SU-DHL-6 (cell line): ENCODE measurements around the gene FHIP1B.

Experiments used
- H2AFZ ChIP-seq: fragments of 200-600 bp; sonication (generic); 2 replicates; pipeline ENCODE4 v1.6.1; 2014; ENCODE audit warnings: low read depth, mild to moderate bottlenecking, moderate library complexity, mixed read lengths, antibody characterized with exemption, low read length; ENCODE audit not compliant: severe bottlenecking
- H3F3A ChIP-seq: fragments of 200-600 bp; shearing (Covaris generic); 2 replicates; pipeline ENCODE4 v1.6.0; 2016; ENCODE audit warnings: antibody characterized with exemption, mild to moderate bottlenecking; ENCODE audit not compliant: insufficient read depth
- H3K27ac ChIP-seq: fragments of 200-600 bp; sonication (generic); 2 replicates; pipeline ENCODE4 v1.5.1; 2016; ENCODE audit warnings: low read depth, mild to moderate bottlenecking, low read length, moderate library complexity, mixed read lengths
- H3K27me3 ChIP-seq: fragments of 200-600 bp; sonication (generic), shearing (Covaris generic); 2 replicates; pipeline ENCODE4 v1.6.0; 2014; ENCODE audit warnings: mild to moderate bottlenecking, low read length
- H3K36me3 ChIP-seq: fragments of 200-600 bp; sonication (generic); 2 replicates; pipeline ENCODE4 v1.6.1; 2014; ENCODE audit warnings: mild to moderate bottlenecking, low read length, mixed read lengths
- H3K4me2 ChIP-seq: fragments of 300-600, 200-600 bp; shearing (Covaris generic), sonication (generic); 2 replicates; pipeline ENCODE4 v1.6.0; 2014; ENCODE audit warnings: low read length, low read depth, mild to moderate bottlenecking; ENCODE audit not compliant: poor library complexity, severe bottlenecking
- H3K4me3 ChIP-seq: fragments of 200-600 bp; sonication (generic); 2 replicates; pipeline ENCODE4 v1.5.1; 2014; ENCODE audit warnings: antibody characterized with exemption, low read length, mild to moderate bottlenecking, mixed read lengths; ENCODE audit not compliant: insufficient read depth, poor library complexity, severe bottlenecking
- H3K79me2 ChIP-seq: fragments of 200-600 bp; sonication (generic); 2 replicates; pipeline ENCODE4 v1.6.1; 2014; ENCODE audit warnings: mild to moderate bottlenecking, low read length, moderate library complexity; ENCODE audit not compliant: insufficient read depth
- H3K9ac ChIP-seq: fragments of 200-600 bp; sonication (generic); 2 replicates; pipeline ENCODE4 v1.7.0; 2014; ENCODE audit warnings: mild to moderate bottlenecking, low read length
- H3K9me2 ChIP-seq: fragments of 200-600 bp; sonication (generic); replicated peaks from 2 replicates; pipeline ENCODE4 v1.6.1; 2014; ENCODE audit warnings: low read length; ENCODE audit not compliant: insufficient read depth
- H3K9me3 ChIP-seq: fragments of 200-600 bp; sonication (generic); 2 replicates; pipeline ENCODE4 v1.6.1; 2014; ENCODE audit warnings: low read length, mixed read lengths; ENCODE audit not compliant: insufficient read depth
- H4K20me1 ChIP-seq: fragments of 200-600 bp; sonication (generic); 2 replicates; pipeline ENCODE4 v1.6.1; 2014; ENCODE audit warnings: low read depth, mild to moderate bottlenecking, antibody characterized with exemption, low read length, moderate library complexity, mixed read lengths
- CTCF ChIP-seq: fragments of 200-600 bp; sonication (generic); IDR thresholded peaks from one replicate; pipeline ENCODE4 v1.5.1; 2017; ENCODE audit warnings: antibody characterized with exemption, mild to moderate bottlenecking, low read length, moderate library complexity; ENCODE audit not compliant: insufficient read depth, poor library complexity, severe bottlenecking
- EZH2phosphoT487 ChIP-seq: fragments of 200-600 bp; sonication (generic), shearing (Covaris generic); conservative IDR thresholded peaks from 2 replicates; pipeline ENCODE4 v1.6.1; 2018; ENCODE audit warnings: mild to moderate bottlenecking, antibody characterized with exemption, low read length, moderate library complexity, mixed read lengths

FHIP1B gene

GRCh38 chr11:6245536-6245935 is 11.1 kb upstream of the FHIP1B start:
- no peaks in the 10 kb centered on the region for H3K9me2 ChIP-seq
- H3K36me3 ChIP-seq: no peaks in the 10 kb centered on the region
- H3K27me3 ChIP-seq: no peaks in the 10 kb centered on the region
- no peak overlapping the region for H3K9ac ChIP-seq
- no peak overlapping the region for H2AFZ ChIP-seq
- H3K4me3 ChIP-seq: no peak overlapping the region
- H3K27ac ChIP-seq: no peak overlapping the region
- H4K20me1 ChIP-seq: no peaks in the 10 kb centered on the region
- TF ChIP-seq EZH2phosphoT487 (no peak), CTCF (no peak)
- H3K79me2 ChIP-seq: no peaks in the 10 kb centered on the region
- no peaks in the 10 kb centered on the region for H3F3A ChIP-seq
- no peaks in the 10 kb centered on the region for H3K9me3 ChIP-seq
- no peak overlapping the region for H3K4me2 ChIP-seq

GRCh38 chr11:6241316-6241715 is 6.9 kb upstream of the FHIP1B start:
- no peak overlapping the region for H3K9ac ChIP-seq
- H3K27me3 ChIP-seq: no peaks in the 10 kb centered on the region
- no peaks in the 10 kb centered on the region for H3K9me2 ChIP-seq
- no peaks in the 10 kb centered on the region for H3K9me3 ChIP-seq
- H3K36me3 ChIP-seq: no peaks in the 10 kb centered on the region
- no peak for TF ChIP-seq CTCF
- TF ChIP-seq EZH2phosphoT487: no peak
- H3K27ac ChIP-seq: no peak overlapping the region
- no peaks in the 10 kb centered on the region for H4K20me1 ChIP-seq
- no peak overlapping the region for H3K4me3 ChIP-seq
- peaks cover 5% of the 10 kb centered on the region for H3F3A ChIP-seq
- no peak overlapping the region for H3K4me2 ChIP-seq
- H3K79me2 ChIP-seq: no peaks in the 10 kb centered on the region
- H2AFZ ChIP-seq: no peak overlapping the region

- Histone ChIP-seq H3K9ac (no peak overlapping the region), H3K27ac (no peak overlapping the region), H3K79me2 (no peaks in the 10 kb centered on the region), H2AFZ (no peak overlapping the region), H3K4me3 (no peak overlapping the region), H3K9me3 (no peaks in the 10 kb centered on the region), H3K36me3 (no peaks in the 10 kb centered on the region), H3F3A (peaks cover 9% of the 10 kb centered on the region), H3K9me2 (no peaks in the 10 kb centered on the region), H4K20me1 (no peaks in the 10 kb centered on the region), H3K27me3 (no peaks in the 10 kb centered on the region), H3K4me2 (no peak overlapping the region)
- TF ChIP-seq CTCF: no peak
- no peak for TF ChIP-seq EZH2phosphoT487
These were observed 6.3 kb upstream of the FHIP1B start for GRCh38 chr11:6240781-6241180.
